ENCODE results near the gene AK5.
"Not testable (repeated sequence)": the region's sequence is repeated elsewhere in the genome, so short reads cannot be mapped to it uniquely, and the experiment has no call there.

Gene AK5

DNA sequence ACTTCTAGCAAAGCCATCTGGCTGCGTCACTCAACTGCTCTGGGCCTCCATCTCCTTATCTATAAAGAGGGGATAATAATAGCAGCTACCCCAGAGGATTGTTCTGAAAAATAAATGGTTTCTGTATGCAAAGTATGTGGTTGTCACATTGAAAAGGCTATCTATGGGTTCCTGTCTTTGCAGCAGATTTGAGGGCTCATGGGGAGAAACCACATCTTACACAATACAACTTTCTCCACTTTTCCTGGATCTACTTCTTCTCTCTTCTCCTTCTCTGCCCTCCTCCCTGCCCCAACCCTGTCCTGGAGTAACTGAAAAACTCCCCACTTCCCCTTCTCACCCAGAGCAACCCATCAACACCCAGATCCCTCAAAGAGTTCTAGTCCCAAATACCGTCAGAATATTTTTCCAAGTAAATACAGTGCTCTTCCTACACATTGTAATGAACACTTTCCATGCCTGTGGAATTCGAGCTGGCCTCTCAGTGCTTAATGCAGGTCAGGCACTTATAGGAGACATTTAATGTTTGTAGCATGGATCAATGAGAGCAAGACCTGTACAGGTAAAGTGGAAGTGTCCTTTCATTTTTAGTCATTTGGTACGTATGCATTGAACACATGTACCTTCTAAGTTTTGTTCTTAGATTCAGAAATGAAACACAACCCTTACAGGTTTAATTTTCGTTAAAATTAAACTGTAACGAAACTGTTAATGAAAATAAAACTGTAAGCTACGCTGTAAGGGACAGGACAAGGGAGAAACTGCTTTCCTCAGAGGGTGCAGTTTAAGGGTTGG lies 131.9 kb downstream of the AK5 start:
- peaks cover 5% of the 10 kb centered on the region for H3K27me3 Mint-ChIP-seq (ENCODE audit: low read depth, poor library complexity)
- TF ChIP-seq, protein P1, sequence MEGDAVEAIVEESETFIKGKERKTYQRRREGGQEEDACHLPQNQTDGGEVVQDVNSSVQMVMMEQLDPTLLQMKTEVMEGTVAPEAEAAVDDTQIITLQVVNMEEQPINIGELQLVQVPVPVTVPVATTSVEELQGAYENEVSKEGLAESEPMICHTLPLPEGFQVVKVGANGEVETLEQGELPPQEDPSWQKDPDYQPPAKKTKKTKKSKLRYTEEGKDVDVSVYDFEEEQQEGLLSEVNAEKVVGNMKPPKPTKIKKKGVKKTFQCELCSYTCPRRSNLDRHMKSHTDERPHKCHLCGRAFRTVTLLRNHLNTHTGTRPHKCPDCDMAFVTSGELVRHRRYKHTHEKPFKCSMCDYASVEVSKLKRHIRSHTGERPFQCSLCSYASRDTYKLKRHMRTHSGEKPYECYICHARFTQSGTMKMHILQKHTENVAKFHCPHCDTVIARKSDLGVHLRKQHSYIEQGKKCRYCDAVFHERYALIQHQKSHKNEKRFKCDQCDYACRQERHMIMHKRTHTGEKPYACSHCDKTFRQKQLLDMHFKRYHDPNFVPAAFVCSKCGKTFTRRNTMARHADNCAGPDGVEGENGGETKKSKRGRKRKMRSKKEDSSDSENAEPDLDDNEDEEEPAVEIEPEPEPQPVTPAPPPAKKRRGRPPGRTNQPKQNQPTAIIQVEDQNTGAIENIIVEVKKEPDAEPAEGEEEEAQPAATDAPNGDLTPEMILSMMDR (IDR thresholded peaks at IDR 0.05): no peak
- no peak overlapping the region for H3K4me3 Mint-ChIP-seq
- no peaks in the 10 kb centered on the region for H3K36me3 Mint-ChIP-seq (ENCODE audit: low read depth)
- no peak overlapping the region for H3K27ac Mint-ChIP-seq
- DNase-seq: no peak
- H3K9me3 Mint-ChIP-seq: peaks cover 9% of the 10 kb centered on the region
- H3K4me1 Mint-ChIP-seq: peaks cover 33% of the 10 kb centered on the region

DNA sequence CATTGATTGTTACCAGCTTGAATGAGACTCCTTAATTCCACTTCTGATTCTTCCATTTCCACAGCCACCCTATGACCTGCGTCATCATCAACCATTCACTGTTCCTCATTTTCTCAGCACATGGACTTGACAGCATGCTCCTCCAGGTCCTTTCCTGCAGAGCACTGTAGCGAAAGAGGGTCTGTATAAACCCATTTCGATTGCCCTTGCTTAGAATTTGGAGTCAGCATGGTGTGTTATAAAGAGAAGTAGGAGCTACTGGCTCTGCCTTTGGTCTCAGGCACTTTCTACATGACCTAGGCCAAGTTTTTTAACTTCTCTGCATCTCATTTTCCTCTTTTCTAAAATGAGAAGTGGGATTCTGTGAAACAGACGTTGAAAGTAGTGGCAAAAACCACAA lies 133.8 kb downstream of the AK5 start:
- DNase-seq: no peak
- Mint-ChIP-seq H3K4me3 (no peak overlapping the region), H3K4me1 (peaks cover 33% of the 10 kb centered on the region), H3K36me3 (ENCODE audit: low read depth) (no peaks in the 10 kb centered on the region), H3K9me3 (peaks cover 9% of the 10 kb centered on the region), H3K27me3 (ENCODE audit: low read depth, poor library complexity) (peaks cover 5% of the 10 kb centered on the region), H3K27ac (no peak overlapping the region)
- TF ChIP-seq, protein P1 (IDR thresholded peaks at IDR 0.05): no peak

DNA sequence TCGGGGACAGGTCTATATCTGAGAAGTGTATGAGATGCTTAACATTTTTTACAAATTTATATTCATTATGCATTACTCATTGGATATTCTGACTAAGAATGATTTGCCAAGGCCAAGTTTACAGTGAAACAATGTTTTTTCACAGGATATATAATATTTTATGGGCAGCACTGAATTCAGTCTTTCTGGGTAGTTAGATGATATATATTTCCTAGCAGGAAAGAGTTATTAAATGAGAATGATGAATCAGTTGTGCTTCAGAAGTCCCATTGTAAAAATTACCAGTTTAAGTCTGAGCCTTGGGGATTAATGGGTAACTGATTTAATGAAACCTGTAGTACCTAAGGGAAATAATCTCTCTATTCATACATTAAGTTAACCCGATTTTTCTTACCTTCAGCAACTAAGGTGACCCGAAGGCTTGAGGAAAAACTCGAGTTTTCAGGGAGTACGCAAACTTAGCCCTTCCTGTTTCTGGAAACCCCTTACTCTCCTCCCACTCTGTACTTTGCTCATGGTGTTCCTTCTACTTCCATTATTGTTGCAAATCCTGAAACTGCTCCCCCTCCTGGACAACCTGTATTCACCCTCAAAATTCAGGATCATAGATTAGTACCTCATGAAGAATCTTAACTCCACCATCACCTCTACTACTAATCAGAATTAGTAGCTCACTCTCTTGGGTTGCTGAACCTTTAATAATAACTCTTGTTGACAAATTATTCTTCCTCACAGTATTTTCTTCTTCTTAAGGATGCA lies 135.1 kb downstream of the AK5 start:
- TF ChIP-seq, protein P1 (IDR thresholded peaks at IDR 0.05): no peak
- no peak overlapping the region for H3K4me3 Mint-ChIP-seq
- no peak for DNase-seq

DNA sequence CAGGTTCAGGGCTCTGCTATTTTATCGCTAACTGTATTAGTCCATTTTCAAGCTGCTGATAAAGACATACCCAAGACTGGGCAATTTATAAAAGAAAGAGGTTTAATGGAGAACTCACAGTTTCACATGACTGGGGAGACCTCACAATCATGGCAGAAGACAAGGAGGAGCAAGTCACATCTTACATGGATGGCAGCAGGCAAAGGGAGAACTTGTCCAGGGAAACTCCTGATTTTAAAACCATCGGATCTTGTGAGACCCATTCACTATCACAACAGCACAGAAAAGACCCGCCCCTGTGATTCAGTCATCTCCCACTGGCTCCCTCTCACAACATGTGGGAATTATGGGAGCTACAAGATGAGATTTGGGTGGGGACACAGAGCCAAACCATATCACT lies 136.2 kb downstream of the AK5 start:
- not testable (repeated sequence) for DNase-seq; H3K27me3 Mint-ChIP-seq (ENCODE audit: low read depth, poor library complexity); H3K4me3 Mint-ChIP-seq

More for the DNA sequence above, 135.1 kb downstream of the AK5 start:
- peaks cover 7% of the 10 kb centered on the region for H3K27me3 Mint-ChIP-seq (ENCODE audit: low read depth, poor library complexity)
- H3K9me3 Mint-ChIP-seq: peaks cover 9% of the 10 kb centered on the region
- H3K27ac Mint-ChIP-seq: no peak overlapping the region
- no peaks in the 10 kb centered on the region for H3K36me3 Mint-ChIP-seq (ENCODE audit: low read depth)
- peaks cover 33% of the 10 kb centered on the region for H3K4me1 Mint-ChIP-seq

DNA sequence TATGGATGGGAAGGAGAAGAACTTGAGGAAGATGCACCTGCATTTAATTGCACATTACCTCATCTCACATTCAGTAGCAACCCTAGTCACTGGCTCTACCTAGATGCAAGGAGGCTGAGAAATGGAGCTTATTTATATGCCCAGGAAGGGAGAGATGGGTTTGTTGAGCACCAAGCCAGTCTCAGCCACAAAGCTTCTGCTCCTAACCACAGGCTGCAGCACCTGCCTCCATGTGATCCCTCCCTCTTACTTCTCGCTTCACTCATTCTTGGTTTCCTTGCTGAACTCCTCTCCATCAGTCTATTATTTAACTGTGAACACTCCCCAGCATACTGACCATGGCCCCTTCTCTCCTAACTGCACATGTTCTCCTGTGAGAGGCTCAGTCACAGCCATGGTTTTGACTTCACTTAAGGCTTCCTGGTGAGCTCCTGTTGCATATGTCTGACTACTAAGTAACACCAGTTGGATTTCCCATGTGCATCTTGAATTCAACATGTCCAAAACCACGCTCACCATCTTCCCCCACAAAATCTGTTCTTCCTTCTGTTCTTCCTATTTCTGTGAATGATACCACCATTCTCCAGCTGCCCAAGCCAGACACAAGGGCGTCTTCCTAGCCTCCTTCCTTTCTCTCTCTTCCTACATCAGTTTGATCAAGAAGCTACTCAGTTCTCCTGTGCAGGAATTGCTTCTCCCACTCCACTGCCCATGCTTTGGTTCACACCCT lies 139.8 kb downstream of the AK5 start:
- no peaks in the 10 kb centered on the region for H3K4me1 Mint-ChIP-seq
- peaks cover 7% of the 10 kb centered on the region for H3K27me3 Mint-ChIP-seq (ENCODE audit: low read depth, poor library complexity)
- no peak overlapping the region for H3K27ac Mint-ChIP-seq
- no peaks in the 10 kb centered on the region for H3K36me3 Mint-ChIP-seq (ENCODE audit: low read depth)
- no peak overlapping the region for H3K4me3 Mint-ChIP-seq
- TF ChIP-seq, protein P1 (IDR thresholded peaks at IDR 0.05): no peak
- no peak for DNase-seq
- peaks cover 26% of the 10 kb centered on the region for H3K9me3 Mint-ChIP-seq

More for the DNA sequence above, 136.2 kb downstream of the AK5 start:
- H3K27ac Mint-ChIP-seq; H3K9me3 Mint-ChIP-seq; H3K36me3 Mint-ChIP-seq (ENCODE audit: low read depth): not testable (repeated sequence)
- peaks cover 23% of the 10 kb centered on the region for H3K4me1 Mint-ChIP-seq

DNA sequence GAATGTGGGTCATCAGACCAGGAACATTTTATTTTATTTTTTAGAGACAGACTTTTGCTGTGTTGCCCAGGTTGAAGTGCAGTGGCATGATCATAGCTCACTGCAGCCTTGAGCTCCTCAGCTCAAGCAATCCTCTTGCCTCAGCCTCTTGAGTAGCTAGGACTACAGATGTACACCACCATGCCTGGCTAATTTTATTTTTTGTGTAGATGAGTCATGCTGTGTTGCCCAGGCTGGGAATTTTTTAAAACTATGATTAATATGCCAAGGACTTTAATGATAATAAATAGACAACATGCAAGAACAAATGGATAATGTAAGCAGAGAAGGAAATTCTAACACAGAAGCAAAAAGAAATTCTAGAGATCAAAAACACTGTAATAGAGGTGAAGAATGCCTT lies 142.4 kb downstream of the AK5 start:
- TF ChIP-seq, protein P1 (IDR thresholded peaks at IDR 0.05): no peak
- Mint-ChIP-seq H3K4me3 (no peak overlapping the region), H3K27ac (no peak overlapping the region), H3K4me1 (no peaks in the 10 kb centered on the region), H3K27me3 (ENCODE audit: low read depth, poor library complexity) (peaks cover 7% of the 10 kb centered on the region), H3K36me3 (ENCODE audit: low read depth) (no peaks in the 10 kb centered on the region), H3K9me3 (peaks cover 17% of the 10 kb centered on the region)
- no peak for DNase-seq
